GM19240 (cell line): ENCODE measurements around the gene OR4D1.
"Not testable (repeated sequence)": the region's sequence is repeated elsewhere in the genome, so short reads cannot be mapped to it uniquely, and the experiment has no call there.

Source experiments
- DNase-seq: peaks from one replicate; pipeline ENCODE4 v3.0.0; 2011; ENCODE audit warnings: low spot score; ENCODE audit not compliant: insufficient read length

The OR4D1 gene

GRCh38 chr17:58147930-58148434, at the start of gene OR4D1:
OR4D1 (plus strand) TSS chr17:58148384; CDS start chr17:58155154, 6,770 bp downstream.
- DNase-seq, result no peak

- no peak for DNase-seq
These were observed 47.7 kb upstream of the OR4D1 start for GRCh38 chr17:58100506-58100905.

GRCh38 chr17:58101898-58102297, 46.3 kb upstream of the OR4D1 start:
- not testable (repeated sequence) for DNase-seq

- no peak for DNase-seq
These were observed 43.1 kb upstream of the OR4D1 start for GRCh38 chr17:58105093-58105492.

GRCh38 chr17:58107306-58107705, 40.9 kb upstream of the OR4D1 start:
- DNase-seq, result no peak

- no peak for DNase-seq
These were observed 39.0 kb upstream of the OR4D1 start for GRCh38 chr17:58109197-58109596.

GRCh38 chr17:58110012-58110411, 38.2 kb upstream of the OR4D1 start:
- DNase-seq, result no peak

GRCh38 chr17:58111676-58112075, 36.5 kb upstream of the OR4D1 start:
- DNase-seq, result no peak

- peak; percentile 50 for DNase-seq
These were observed 35.1 kb upstream of the OR4D1 start for GRCh38 chr17:58112970-58113631.

GRCh38 chr17:58113947-58114346, 34.2 kb upstream of the OR4D1 start:
- DNase-seq, result no peak

- DNase-seq, result no peak
These were observed 30.8 kb upstream of the OR4D1 start for GRCh38 chr17:58117382-58117781.

GRCh38 chr17:58119491-58119890, 28.7 kb upstream of the OR4D1 start:
- no peak for DNase-seq

- DNase-seq, result peak; percentile 13
These were observed 27.9 kb upstream of the OR4D1 start for GRCh38 chr17:58120195-58120822.

- DNase-seq, result no peak
These were observed 26.3 kb upstream of the OR4D1 start for GRCh38 chr17:58121925-58122324.

- DNase-seq, result no peak
These were observed 20.3 kb upstream of the OR4D1 start for GRCh38 chr17:58127846-58128245.

GRCh38 chr17:58132697-58133096, 15.5 kb upstream of the OR4D1 start:
- DNase-seq, result not testable (repeated sequence)

- DNase-seq, result no peak
These were observed 11.4 kb upstream of the OR4D1 start for GRCh38 chr17:58136669-58137279.

GRCh38 chr17:58141505-58141904, 6.7 kb upstream of the OR4D1 start:
- no peak for DNase-seq

- DNase-seq, result not testable (repeated sequence)
These were observed 4.8 kb upstream of the OR4D1 start for GRCh38 chr17:58143335-58143734.

GRCh38 chr17:58144801-58145200, 3.4 kb upstream of the OR4D1 start:
- DNase-seq, result no peak

GRCh38 chr17:58148609-58149008, 425 bp downstream of the OR4D1 start:
- DNase-seq, result no peak

GRCh38 chr17:58150394-58150793, 2.2 kb downstream of the OR4D1 start:
- DNase-seq, result no peak

GRCh38 chr17:58153046-58153445, 4.9 kb downstream of the OR4D1 start:
- no peak for DNase-seq
